Smooth muscle cell (in vitro differentiated cells): ENCODE measurements around the gene NAPSA. TPM values are rescaled to one million over a fixed set of nuclear protein-coding genes. Genes with fewer than 3 reads are reported as not detected.

Experiments used
- DNase-seq: peaks from one replicate; lab custom pipeline; 2025; ENCODE audit not compliant: unreplicated experiment; lab: John Stamatoyannopoulos, UW
- H2AFZ ChIP-seq: fragments of 200-600 bp; sonication (generic); 2 replicates; pipeline ENCODE4 v1.6.0; 2016; ENCODE audit warnings: antibody characterized with exemption, low read depth, mild to moderate bottlenecking
- H3F3A ChIP-seq: fragments of 200-600 bp; sonication (generic); 2 replicates; pipeline ENCODE4 v1.6.0; 2017; ENCODE audit warnings: antibody characterized with exemption, low read depth
- H3K27ac ChIP-seq: fragments of 200-600 bp; sonication (generic); 2 replicates; pipeline ENCODE4 v1.5.1; 2016; ENCODE audit warnings: low read depth, mild to moderate bottlenecking
- H3K27me3 ChIP-seq: fragments of 200-600 bp; sonication (generic); 2 replicates; pipeline ENCODE4 v1.6.1; 2016; ENCODE audit warnings: low read depth, mild to moderate bottlenecking
- H3K36me3 ChIP-seq: fragments of 200-600 bp; sonication (generic); 2 replicates; pipeline ENCODE4 v1.5.1; 2016; ENCODE audit warnings: low read depth
- H3K4me1 ChIP-seq: fragments of 200-600 bp; sonication (generic); 2 replicates; pipeline ENCODE4 v1.5.1; 2016; ENCODE audit warnings: low read depth
- H3K4me2 ChIP-seq: fragments of 200-600 bp; sonication (generic); 2 replicates; pipeline ENCODE4 v1.6.0; 2016; ENCODE audit warnings: mild to moderate bottlenecking
- H3K4me3 ChIP-seq: fragments of 200-600 bp; sonication (generic); 2 replicates; pipeline ENCODE4 v1.5.1; 2016; ENCODE audit warnings: mild to moderate bottlenecking
- H3K79me2 ChIP-seq: fragments of 200-600 bp; sonication (generic); 2 replicates; pipeline ENCODE4 v1.6.0; 2016; ENCODE audit warnings: low read depth, mild to moderate bottlenecking
- H3K9ac ChIP-seq: fragments of 200-600 bp; sonication (generic); 2 replicates; pipeline ENCODE4 v1.6.0; 2016; ENCODE audit warnings: low read depth
- H3K9me3 ChIP-seq: fragments of 200-600 bp; sonication (generic); replicated peaks from 2 replicates; pipeline ENCODE4 v1.5.1; 2016; ENCODE audit warnings: low read depth
- H4K20me1 ChIP-seq: fragments of 200-600 bp; sonication (generic); 2 replicates; pipeline ENCODE4 v1.6.0; 2016; ENCODE audit warnings: low read depth
- WGBS: methylation state at CpG from one replicate; pipeline ENCODE4 v1.1.7; 2016; ENCODE audit warnings: low lambda C conversion rate; 5-methylcytosine and 5-hydroxymethylcytosine counted together
- polyA plus RNA-seq: library from polyadenylated mRNA; unstranded; fragments of >200 nt; fragmentation: Nextera tagmentation; extraction: Ambion mirVana; gene quantifications from 2 replicates; pipeline ENCODE4 v1.2.1, GENCODE V29; 2016
- total RNA-seq: library from RNA; depleted of rRNA; stranded (reverse); fragments of >200 nt; gene quantifications from 2 replicates; pipeline ENCODE4 v1.2.3, GENCODE V29; 2014
- TF ChIP-seq, protein P1 (sequence below): fragments of 200-600 bp; sonication (generic); IDR thresholded peaks from 2 replicates; pipeline ENCODE4 v1.5.1; 2017; ENCODE audit warnings: borderline replicate concordance, mild to moderate bottlenecking, antibody characterized with exemption; ENCODE audit not compliant: insufficient read depth, poor library complexity, severe bottlenecking

The NAPSA gene
- total and polyA plus RNA-seq, 2 experiments from 2014 or later, result 0.27 to 0.65 TPM

- Histone ChIP-seq H3K27me3 (no peaks in the 10 kb centered on the region), H4K20me1 (peaks cover 23% of the 10 kb centered on the region), H3K4me2 (no peak overlapping the region), H3K36me3 (no peaks in the 10 kb centered on the region), H2AFZ (no peak overlapping the region), H3K27ac (no peak overlapping the region), H3F3A (no peaks in the 10 kb centered on the region), H3K9ac (no peak overlapping the region), H3K4me3 (no peak overlapping the region), H3K4me1 (no peaks in the 10 kb centered on the region), H3K9me3 (no peaks in the 10 kb centered on the region), H3K79me2 (no peaks in the 10 kb centered on the region)
- WGBS, result 96% methylated on average over 12 of the region's 20 CpGs
- no peak for DNase-seq
- TF ChIP-seq, protein P1, sequence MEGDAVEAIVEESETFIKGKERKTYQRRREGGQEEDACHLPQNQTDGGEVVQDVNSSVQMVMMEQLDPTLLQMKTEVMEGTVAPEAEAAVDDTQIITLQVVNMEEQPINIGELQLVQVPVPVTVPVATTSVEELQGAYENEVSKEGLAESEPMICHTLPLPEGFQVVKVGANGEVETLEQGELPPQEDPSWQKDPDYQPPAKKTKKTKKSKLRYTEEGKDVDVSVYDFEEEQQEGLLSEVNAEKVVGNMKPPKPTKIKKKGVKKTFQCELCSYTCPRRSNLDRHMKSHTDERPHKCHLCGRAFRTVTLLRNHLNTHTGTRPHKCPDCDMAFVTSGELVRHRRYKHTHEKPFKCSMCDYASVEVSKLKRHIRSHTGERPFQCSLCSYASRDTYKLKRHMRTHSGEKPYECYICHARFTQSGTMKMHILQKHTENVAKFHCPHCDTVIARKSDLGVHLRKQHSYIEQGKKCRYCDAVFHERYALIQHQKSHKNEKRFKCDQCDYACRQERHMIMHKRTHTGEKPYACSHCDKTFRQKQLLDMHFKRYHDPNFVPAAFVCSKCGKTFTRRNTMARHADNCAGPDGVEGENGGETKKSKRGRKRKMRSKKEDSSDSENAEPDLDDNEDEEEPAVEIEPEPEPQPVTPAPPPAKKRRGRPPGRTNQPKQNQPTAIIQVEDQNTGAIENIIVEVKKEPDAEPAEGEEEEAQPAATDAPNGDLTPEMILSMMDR, result no peak
These were observed 44.8 kb downstream of the NAPSA start for GRCh38 chr19:50320596-50320995.

DNA sequence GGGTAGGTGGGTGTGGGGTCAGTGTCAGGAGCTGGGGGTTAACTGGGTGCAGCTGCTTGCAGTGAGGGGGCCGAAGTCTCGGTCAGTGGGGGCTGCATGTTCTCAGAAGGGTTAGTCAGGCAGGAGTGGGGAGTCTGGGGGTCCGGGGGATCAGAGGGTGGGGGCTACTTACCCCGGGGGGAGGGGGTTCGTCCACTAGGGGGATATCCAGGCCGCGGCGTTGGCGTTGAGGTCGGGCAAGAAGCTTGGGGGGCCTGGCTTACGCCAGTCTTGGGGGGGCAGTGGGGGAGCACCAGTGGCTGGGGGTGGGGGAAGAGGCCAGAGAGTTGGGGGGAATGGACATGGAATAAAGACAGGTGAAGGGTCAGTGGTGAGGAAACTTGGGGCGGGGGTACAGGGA lies 45.4 kb downstream of the NAPSA start:
- Histone ChIP-seq H3K4me3 (no peak overlapping the region), H3F3A (no peaks in the 10 kb centered on the region), H3K9me3 (no peaks in the 10 kb centered on the region), H3K27ac (no peak overlapping the region), H3K79me2 (no peaks in the 10 kb centered on the region), H2AFZ (no peak overlapping the region), H4K20me1 (peaks cover 19% of the 10 kb centered on the region), H3K4me1 (no peaks in the 10 kb centered on the region), H3K36me3 (no peaks in the 10 kb centered on the region), H3K9ac (no peak overlapping the region), H3K27me3 (peaks cover 3% of the 10 kb centered on the region), H3K4me2 (no peak overlapping the region)
- DNase-seq, result no peak
- TF ChIP-seq, protein P1, result no peak
- WGBS, result 100% methylated on average over 4 of the region's 12 CpGs

DNA sequence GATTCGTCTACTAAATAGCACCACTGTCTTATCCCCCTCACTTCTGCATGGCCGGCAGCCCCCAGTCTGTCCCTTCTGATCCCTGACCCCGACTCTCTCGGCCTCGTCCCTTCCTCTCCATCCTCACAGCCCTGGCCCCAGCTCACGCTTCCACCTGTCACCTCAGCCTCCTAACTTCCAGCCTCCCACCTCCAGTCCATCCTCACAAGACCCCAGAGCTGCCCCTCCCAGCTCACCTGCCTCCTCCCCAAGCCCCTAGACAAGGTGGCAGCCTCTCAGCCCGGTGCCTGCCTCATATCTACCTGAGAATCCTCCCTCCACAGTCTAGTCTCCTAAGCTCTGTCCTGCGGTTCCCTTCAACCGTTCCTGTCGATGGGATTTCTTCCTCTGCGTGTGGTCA lies 46.3 kb downstream of the NAPSA start:
- 95% methylated on average over 7 of the region's 11 CpGs for WGBS
- no peak overlapping the region for H2AFZ ChIP-seq
- no peaks in the 10 kb centered on the region for H3K79me2 ChIP-seq
- H3F3A ChIP-seq, result no peaks in the 10 kb centered on the region
- H3K4me1 ChIP-seq, result no peaks in the 10 kb centered on the region
- no peak overlapping the region for H3K27ac ChIP-seq
- peaks cover 12% of the 10 kb centered on the region for H3K27me3 ChIP-seq
- no peak for DNase-seq
- H3K4me2 ChIP-seq, result no peak overlapping the region
- peaks cover 10% of the 10 kb centered on the region for H4K20me1 ChIP-seq
- H3K9ac ChIP-seq, result no peak overlapping the region
- no peaks in the 10 kb centered on the region for H3K9me3 ChIP-seq
- H3K36me3 ChIP-seq, result no peaks in the 10 kb centered on the region
- H3K4me3 ChIP-seq, result no peak overlapping the region
- TF ChIP-seq, protein P1, result no peak

- H3K4me3 ChIP-seq, result no peak overlapping the region
- H3K79me2 ChIP-seq, result no peaks in the 10 kb centered on the region
- H3F3A ChIP-seq, result no peaks in the 10 kb centered on the region
- TF ChIP-seq, protein P1, result no peak
- H2AFZ ChIP-seq, result no peak overlapping the region
- H3K4me2 ChIP-seq, result no peak overlapping the region
- 84% methylated on average over 8 of the region's 8 CpGs for WGBS
- H3K9me3 ChIP-seq, result no peaks in the 10 kb centered on the region
- peaks cover 3% of the 10 kb centered on the region for H4K20me1 ChIP-seq
- H3K9ac ChIP-seq, result no peak overlapping the region
- H3K4me1 ChIP-seq, result no peaks in the 10 kb centered on the region
- no peak overlapping the region for H3K27ac ChIP-seq
- H3K27me3 ChIP-seq, result peaks cover 20% of the 10 kb centered on the region
- H3K36me3 ChIP-seq, result no peaks in the 10 kb centered on the region
- DNase-seq, result no peak
These were observed 47.0 kb downstream of the NAPSA start for GRCh38 chr19:50318438-50318837.
